CD4-positive, alpha-beta memory T cell (primary cell): Measurements from ENCODE around the gene RAD21L1. TPM values are rescaled to one million over a fixed set of nuclear protein-coding genes. Genes with fewer than 3 reads are reported as not detected.

ENCODE experiments used
- CTCF ChIA-PET: fragments of 350-600 bp; sonication (Branson Sonifier 250); formaldehyde crosslinking; loops from one replicate; lab custom pipeline; 2021; ENCODE audit warnings: inconsistent platforms; ENCODE audit not compliant: partially characterized antibody; lab: Charles Lee
- POLR2A ChIA-PET: fragments of 350-600 bp; sonication (Branson Sonifier 250); formaldehyde crosslinking; loops from one replicate; lab custom pipeline; 2021; ENCODE audit not compliant: partially characterized antibody; lab: Charles Lee
- DNase-seq, 5 donors: peaks; one replicate each; pipeline versions ENCODE4 v3.0.0 to v3.0.0-alpha.2; 2020 to 2022; ENCODE audit warnings: mixed read lengths in 1 of 5
- H3K27ac ChIP-seq: one replicate; pipeline ENCODE4 v1.7.0; 2013; ENCODE audit warnings: low read depth, low read length
- H3K27me3 ChIP-seq: 2 replicates; pipeline ENCODE4 v1.7.0; 2013; ENCODE audit warnings: mild to moderate bottlenecking, low read length, moderate library complexity; ENCODE audit not compliant: insufficient read depth
- H3K36me3 ChIP-seq: 2 replicates; pipeline ENCODE4 v1.7.0; 2013; ENCODE audit warnings: mild to moderate bottlenecking, low read length, moderate library complexity; ENCODE audit not compliant: insufficient read depth
- H3K4me1 ChIP-seq: 2 replicates; pipeline ENCODE4 v1.7.0; 2013; ENCODE audit warnings: mild to moderate bottlenecking, low read length, moderate library complexity; ENCODE audit not compliant: insufficient read depth
- H3K4me3 ChIP-seq, 2 donors: one replicate each; pipeline ENCODE4 v1.7.0; 2013; ENCODE audit warnings: low read length in 2 of 2, mild to moderate bottlenecking in 1 of 2
- H3K9me3 ChIP-seq, 2 donors: one replicate each; pipeline ENCODE4 v1.7.0; 2013; ENCODE audit warnings: low read length in 2 of 2, control low read depth in 1 of 2; ENCODE audit not compliant: control insufficient read depth in 1 of 2
- H3K27ac Mint-ChIP-seq, 7 donors: one replicate each; pipeline ENCODE4 v1.8.0; 2020 to 2021; ENCODE audit warnings: mixed read lengths in 7 of 7, mild to moderate bottlenecking in 6 of 7, inconsistent platforms in 3 of 7, moderate library complexity in 3 of 7
- H3K27me3 Mint-ChIP-seq, 2 donors: one replicate each; pipeline ENCODE4 v1.8.0; 2020 to 2021; ENCODE audit warnings: mixed read lengths in 2 of 2
- H3K36me3 Mint-ChIP-seq, 2 donors: one replicate each; pipeline ENCODE4 v1.8.0; 2020 to 2021; ENCODE audit warnings: mixed read lengths in 2 of 2, inconsistent platforms in 1 of 2, mild to moderate bottlenecking in 1 of 2
- H3K4me1 Mint-ChIP-seq, 4 donors: one replicate each; pipeline ENCODE4 v1.8.0; 2020 to 2021; ENCODE audit warnings: mixed read lengths in 4 of 4, mild to moderate bottlenecking in 1 of 4
- H3K4me3 Mint-ChIP-seq, 8 donors: one replicate each; pipeline ENCODE4 v1.8.0; 2020 to 2021; ENCODE audit warnings: mixed read lengths in 8 of 8, mild to moderate bottlenecking in 7 of 8, moderate library complexity in 6 of 8, inconsistent platforms in 3 of 8
- H3K9me3 Mint-ChIP-seq, 8 donors: one replicate each; pipeline ENCODE4 v1.8.0; 2020 to 2021; ENCODE audit warnings: mixed read lengths in 8 of 8, mild to moderate bottlenecking in 5 of 8, inconsistent platforms in 3 of 8, moderate library complexity in 1 of 8
- intact Hi-C: fragments of 100-400 bp; cut with micrococcal nuclease; formaldehyde crosslinking; loops from one replicate; pipeline ENCODE4 v1.15.1; 2023
- polyA plus RNA-seq, 2 donors: library from polyadenylated mRNA; unstranded; fragments of 300-500 nt; fragmentation: Illumina TruSeq; gene quantifications; one replicate each; pipeline ENCODE4 v1.2.3, GENCODE V29; 2021
- total RNA-seq, 2 experiments: library from RNA; stranded (reverse); gene quantifications; one replicate each; pipeline ENCODE4 v1.2.3, GENCODE V29; 2021

RAD21L1 gene
- total and polyA plus RNA-seq, 4 experiments from 2014 or later: 0.78 TPM; not detected in 3

GRCh38 chr20:1269235-1269634, 43.4 kb downstream of the RAD21L1 start:
- no peak for DNase-seq
- Histone ChIP-seq H3K4me1 (peaks cover 30% of the 10 kb centered on the region), H3K4me3 (no peak overlapping the region), H3K9me3 (no peaks in the 10 kb centered on the region), H3K27me3 (no peaks in the 10 kb centered on the region), H3K27ac (no peak overlapping the region), H3K36me3 (no peaks in the 10 kb centered on the region)
- Mint-ChIP-seq H3K27me3 (no peaks in the 10 kb centered on the region), H3K4me3 (no peak overlapping the region), H3K36me3 (peaks cover 0 to 2% of the 10 kb centered on the region in 2 donors), H3K4me1 (peaks cover 20 to 48% (median 40%) of the 10 kb centered on the region in 4 donors), H3K9me3 (no peaks in the 10 kb centered on the region), H3K27ac (peak overlapping the region in 2 of 7 donors; percentile 17 to 77)
- CTCF ChIA-PET: no interaction called here
- intact Hi-C loops: loop anchor here (5.0 kb wide), 1 partner anchor 33 kb away; no protein-coding TSS in a partner anchor
- POLR2A ChIA-PET: no interaction called here

GRCh38 chr20:1269850-1270249, 44.0 kb downstream of the RAD21L1 start:
- intact Hi-C loops: loop anchor here (5.0 kb wide), 1 partner anchor 32 kb away; no protein-coding TSS in a partner anchor
- no peaks in the 10 kb centered on the region for H3K9me3 ChIP-seq
- CTCF ChIA-PET: no interaction called here
- no peak overlapping the region for H3K4me3 Mint-ChIP-seq
- H3K27me3 Mint-ChIP-seq: no peaks in the 10 kb centered on the region
- peaks cover 17 to 42% (median 37%) of the 10 kb centered on the region in 4 donors for H3K4me1 Mint-ChIP-seq
- H3K4me3 ChIP-seq: no peak overlapping the region
- H3K27ac ChIP-seq: no peak overlapping the region
- H3K36me3 Mint-ChIP-seq: peaks cover 0 to 2% of the 10 kb centered on the region in 2 donors
- H3K27me3 ChIP-seq: no peaks in the 10 kb centered on the region
- H3K27ac Mint-ChIP-seq: no peak overlapping the region
- no peak for DNase-seq
- H3K4me1 ChIP-seq: peaks cover 24% of the 10 kb centered on the region
- H3K36me3 ChIP-seq: no peaks in the 10 kb centered on the region
- no peaks in the 10 kb centered on the region for H3K9me3 Mint-ChIP-seq
- POLR2A ChIA-PET: interaction anchor here (0.9 kb wide), 1 partner anchor 12 kb away, joined by 3 read pairs; no protein-coding TSS in a partner anchor

GRCh38 chr20:1272368-1273100, 46.7 kb downstream of the RAD21L1 start:
- Histone ChIP-seq H3K9me3 (no peaks in the 10 kb centered on the region), H3K36me3 (no peaks in the 10 kb centered on the region), H3K4me1 (peaks cover 4% of the 10 kb centered on the region), H3K27ac (no peak overlapping the region), H3K4me3 (no peak overlapping the region), H3K27me3 (no peaks in the 10 kb centered on the region)
- peak overlapping the region in 2 of 7 donors; percentile 1 to 13 for H3K27ac Mint-ChIP-seq
- ChIA-PET CTCF (interaction anchor here (1.2 kb wide), 1 partner anchor 59 kb away, joined by 3 read pairs; no protein-coding TSS in a partner anchor), POLR2A (interaction anchor here (1.0 to 1.2 kb wide), 2 partner anchors 12 to 830 kb away, joined by 3 read pairs; no protein-coding TSS in a partner anchor)
- intact Hi-C loops: no loop called here
- H3K4me1 Mint-ChIP-seq: peaks cover 7 to 21% (median 18%) of the 10 kb centered on the region in 4 donors
- no peak overlapping the region for H3K4me3 Mint-ChIP-seq
- no peaks in the 10 kb centered on the region for H3K27me3 Mint-ChIP-seq
- H3K36me3 Mint-ChIP-seq: peaks cover 0 to 5% of the 10 kb centered on the region in 2 donors
- H3K9me3 Mint-ChIP-seq: no peaks in the 10 kb centered on the region
- DNase-seq: no peak

GRCh38 chr20:1273366-1273765, 47.5 kb downstream of the RAD21L1 start:
- DNase-seq: no peak
- no peak overlapping the region for H3K4me3 ChIP-seq
- no peaks in the 10 kb centered on the region for H3K27me3 ChIP-seq
- Mint-ChIP-seq H3K27me3 (no peaks in the 10 kb centered on the region), H3K36me3 (peaks cover 0 to 5% of the 10 kb centered on the region in 2 donors), H3K4me3 (no peak overlapping the region), H3K9me3 (no peaks in the 10 kb centered on the region), H3K4me1 (peaks cover 5 to 13% (median 12%) of the 10 kb centered on the region in 4 donors), H3K27ac (no peak overlapping the region)
- intact Hi-C loops: no loop called here
- H3K9me3 ChIP-seq: no peaks in the 10 kb centered on the region
- ChIA-PET POLR2A (interaction anchor here (1.0 kb wide), 1 partner anchor 11 kb away, joined by 3 read pairs; no protein-coding TSS in a partner anchor), CTCF (interaction anchor here (1.2 kb wide), 1 partner anchor 60 kb away, joined by 3 read pairs; no protein-coding TSS in a partner anchor)
- H3K36me3 ChIP-seq: no peaks in the 10 kb centered on the region
- no peak overlapping the region for H3K27ac ChIP-seq
- no peaks in the 10 kb centered on the region for H3K4me1 ChIP-seq

GRCh38 chr20:1274485-1275311, 48.9 kb downstream of the RAD21L1 start:
- H3K4me1 Mint-ChIP-seq: peaks cover 0 to 7% (median 1%) of the 10 kb centered on the region in 4 donors
- no peaks in the 10 kb centered on the region for H3K27me3 ChIP-seq
- no peaks in the 10 kb centered on the region for H3K9me3 Mint-ChIP-seq
- H3K4me3 Mint-ChIP-seq: peak overlapping the region in 1 of 8 donors; percentile 5
- H3K27ac ChIP-seq: no peak overlapping the region
- H3K27ac Mint-ChIP-seq: peak overlapping the region in 1 of 7 donors; percentile 7
- intact Hi-C loops: no loop called here
- no peaks in the 10 kb centered on the region for H3K4me1 ChIP-seq
- peaks cover 0 to 5% of the 10 kb centered on the region in 2 donors for H3K36me3 Mint-ChIP-seq
- H3K27me3 Mint-ChIP-seq: no peaks in the 10 kb centered on the region
- no peak overlapping the region for H3K4me3 ChIP-seq
- POLR2A ChIA-PET: interaction anchor here (1.3 kb wide), 1 partner anchor 8 kb away, joined by 3 read pairs; no protein-coding TSS in a partner anchor
- no peaks in the 10 kb centered on the region for H3K9me3 ChIP-seq
- CTCF ChIA-PET: interaction anchor here (0.6 to 1.5 kb wide), 2 partner anchors 9 to 14 kb away, joined by 3 read pairs; no protein-coding TSS in a partner anchor
- no peak for DNase-seq
- H3K36me3 ChIP-seq: no peaks in the 10 kb centered on the region

GRCh38 chr20:1275919-1276318, 50.1 kb downstream of the RAD21L1 start:
- H3K4me1 Mint-ChIP-seq: peaks cover 0 to 6% (median under 1%) of the 10 kb centered on the region in 4 donors
- no peak overlapping the region for H3K4me3 Mint-ChIP-seq
- no peak overlapping the region for H3K27ac ChIP-seq
- peak overlapping the region in 2 of 7 donors; percentile 39 to 71 for H3K27ac Mint-ChIP-seq
- no peaks in the 10 kb centered on the region for H3K36me3 ChIP-seq
- H3K9me3 Mint-ChIP-seq: no peaks in the 10 kb centered on the region
- intact Hi-C loops: no loop called here
- ChIA-PET POLR2A (interaction anchor here (0.9 to 1.3 kb wide), 2 partner anchors 9 to 20 kb away, joined by 3 read pairs; no protein-coding TSS in a partner anchor), CTCF (interaction anchor here (1.5 kb wide), 1 partner anchor 8 kb away, joined by 3 read pairs; no protein-coding TSS in a partner anchor)
- no peaks in the 10 kb centered on the region for H3K27me3 Mint-ChIP-seq
- no peak overlapping the region for H3K4me3 ChIP-seq
- peaks cover 0 to 6% of the 10 kb centered on the region in 2 donors for H3K36me3 Mint-ChIP-seq
- no peaks in the 10 kb centered on the region for H3K4me1 ChIP-seq
- H3K27me3 ChIP-seq: no peaks in the 10 kb centered on the region
- no peaks in the 10 kb centered on the region for H3K9me3 ChIP-seq
- DNase-seq: no peak
